A549 (cell line): Measurements from ENCODE around the gene TMA7B.

Experiments used
- CBX8 ChIP-seq: fragments of 200-600 bp; sonication (generic); IDR thresholded peaks from 2 replicates; pipeline ENCODE4 v1.6.1; 2016
- CTCF ChIP-seq: fragments of >200 bp; sonication (Bioruptor Twin); formaldehyde crosslinking; IDR thresholded peaks from 3 replicates; pipeline ENCODE4 v1.5.1; 2016
- GATA3 ChIP-seq: IDR thresholded peaks from 2 replicates; pipeline ENCODE4 v1.6.1; 2012; ENCODE audit warnings: borderline replicate concordance
- KDM1A ChIP-seq: fragments of 200-600 bp; sonication (generic); IDR thresholded peaks from 2 replicates; pipeline ENCODE4 v1.6.1; 2016; ENCODE audit warnings: low read depth, mild to moderate bottlenecking
- NFE2L2 ChIP-seq: fragments of 150-350 bp; conservative IDR thresholded peaks from 2 replicates; pipeline ENCODE4 v1.6.1; 2014; ENCODE audit warnings: low read length
- POLR2A ChIP-seq: IDR thresholded peaks from 2 replicates; pipeline ENCODE4 v1.6.1; 2012; ENCODE audit warnings: mild to moderate bottlenecking, low read length
- SREBF2 ChIP-seq: fragments of 450-650 bp; IDR thresholded peaks from 2 replicates; pipeline ENCODE4 v1.6.1; 2014; ENCODE audit warnings: mild to moderate bottlenecking, moderate library complexity

GRCh38 chr22:39915295-39915726, 44.9 kb upstream of the TMA7B start:
- no peak for TF ChIP-seq CBX8
- no peak for TF ChIP-seq POLR2A
- no peak for TF ChIP-seq SREBF2
- no peak for TF ChIP-seq CTCF
- no peak for TF ChIP-seq NFE2L2
- TF ChIP-seq GATA3, result no peak
- TF ChIP-seq KDM1A, result no peak
